HEK293 (cell line): Measurements from ENCODE around the gene VWDE.
"Not testable (repeated sequence)": the region's sequence is repeated elsewhere in the genome, so short reads cannot be mapped to it uniquely, and the experiment has no call there.

Experiments
- CTCF ChIA-PET: fragments of 350-600 bp; formaldehyde crosslinking; extraction: SDS; loops from one replicate; lab custom pipeline; 2021; ENCODE audit warnings: antibody characterized with exemption; lab: Yijun Ruan, JAX
- POLR2A ChIA-PET: fragments of 300-600 bp; formaldehyde crosslinking; extraction: SDS; loops from one replicate; lab custom pipeline; 2020; ENCODE audit warnings: antibody characterized with exemption, inconsistent platforms; lab: Yijun Ruan, JAX
- H3K27ac ChIP-seq: fragments of 200-500 bp; sonication (Bioruptor generic); 2 replicates; pipeline ENCODE4 v1.5.1; 2014; ENCODE audit warnings: low read depth, low read length, control low read depth, inconsistent platforms; ENCODE audit errors: extremely low read depth
- H3K36me3 ChIP-seq, 2 experiments: fragments of 200-500 bp in 1 of 2; sonication (Bioruptor generic) in 1 of 2; 1 replicate in 1 of 2; 2 replicates in 1 of 2; pipeline ENCODE4 v1.5.1; 2014 to 2017; ENCODE audit warnings: inconsistent platforms in 2 of 2, low read length in 2 of 2; ENCODE audit not compliant: control insufficient read depth in 2 of 2, insufficient read depth in 1 of 2
- H3K4me1 ChIP-seq: fragments of 200-500 bp; sonication (Bioruptor generic); 2 replicates; pipeline ENCODE4 v1.5.1; 2014; ENCODE audit warnings: mild to moderate bottlenecking, low read length, inconsistent platforms; ENCODE audit not compliant: control insufficient read depth, insufficient read depth
- H3K4me3 ChIP-seq: 2 replicates; pipeline ENCODE4 v1.5.1; 2011; ENCODE audit warnings: low read depth, mild to moderate bottlenecking, control low read depth, low read length, moderate library complexity
- H3K9me3 ChIP-seq: fragments of 200-500 bp; sonication (Bioruptor generic); 2 replicates; pipeline ENCODE4 v1.5.1; 2014; ENCODE audit warnings: low read depth, low read length, inconsistent platforms; ENCODE audit not compliant: control insufficient read depth, insufficient read depth
- EGR2 ChIP-seq: fragments of 450-650 bp; formaldehyde crosslinking; IDR thresholded peaks from 2 replicates; pipeline ENCODE4 v1.5.1; 2016; ENCODE audit warnings: low read depth, missing biosample characterization, missing genetic modification characterization
- GLIS1 ChIP-seq: fragments of 450-650 bp; formaldehyde crosslinking; IDR thresholded peaks from 2 replicates; pipeline ENCODE4 v1.5.1; 2016; ENCODE audit warnings: missing biosample characterization, missing genetic modification characterization
- GLIS2 ChIP-seq: fragments of 450-650 bp; formaldehyde crosslinking; IDR thresholded peaks from 2 replicates; pipeline ENCODE4 v1.5.1; 2016; ENCODE audit warnings: missing biosample characterization, missing genetic modification characterization
- KLF16 ChIP-seq: fragments of 450-650 bp; formaldehyde crosslinking; IDR thresholded peaks from 2 replicates; pipeline ENCODE4 v1.5.1; 2017; ENCODE audit warnings: missing biosample characterization, missing genetic modification characterization
- PRDM10 ChIP-seq: fragments of 450-650 bp; formaldehyde crosslinking; IDR thresholded peaks from 2 replicates; pipeline ENCODE4 v1.5.1; 2016; ENCODE audit warnings: missing biosample characterization, missing genetic modification characterization
- SP2 ChIP-seq: fragments of 450-650 bp; formaldehyde crosslinking; IDR thresholded peaks from 2 replicates; pipeline ENCODE4 v1.5.1; 2016; ENCODE audit warnings: missing biosample characterization, missing genetic modification characterization
- ZBTB20 ChIP-seq: fragments of 450-650 bp; formaldehyde crosslinking; IDR thresholded peaks from 2 replicates; pipeline ENCODE4 v1.5.1; 2016; ENCODE audit warnings: missing biosample characterization, missing genetic modification characterization
- ZBTB7A ChIP-seq: fragments of 450-650 bp; formaldehyde crosslinking; IDR thresholded peaks from 2 replicates; pipeline ENCODE4 v1.5.1; 2016; ENCODE audit warnings: low read depth, missing biosample characterization, missing genetic modification characterization
- ZNF398 ChIP-seq: fragments of 450-650 bp; formaldehyde crosslinking; IDR thresholded peaks from 2 replicates; pipeline ENCODE4 v1.5.1; 2017; ENCODE audit warnings: missing biosample characterization, missing genetic modification characterization
- ZNF692 ChIP-seq: fragments of 450-650 bp; formaldehyde crosslinking; IDR thresholded peaks from 2 replicates; pipeline ENCODE4 v1.5.1; 2016; ENCODE audit warnings: missing biosample characterization, missing genetic modification characterization
- ZSCAN30 ChIP-seq: fragments of 450-650 bp; IDR thresholded peaks from 2 replicates; pipeline ENCODE4 v1.5.1; 2018; ENCODE audit warnings: missing biosample characterization, mild to moderate bottlenecking, missing genetic modification characterization, moderate library complexity
- TF ChIP-seq, protein P1 (sequence below): sonication (generic); formaldehyde crosslinking; IDR thresholded peaks from 2 replicates; pipeline ENCODE4 v1.8.1; 2022; ENCODE audit warnings: mild to moderate bottlenecking, moderate library complexity, missing genetic modification reagents
- TF ChIP-seq, protein P2 (sequence below): fragments of 450-650 bp; formaldehyde crosslinking; IDR thresholded peaks from 2 replicates; pipeline ENCODE4 v1.5.1; 2016; ENCODE audit warnings: missing biosample characterization, missing genetic modification characterization
- TF ChIP-seq, protein P3 (sequence below): fragments of 450-650 bp; formaldehyde crosslinking; IDR thresholded peaks from 2 replicates; pipeline ENCODE4 v1.5.1; 2016; ENCODE audit warnings: missing biosample characterization, missing genetic modification characterization
- TF ChIP-seq, protein P4 (sequence below): fragments of 450-650 bp; formaldehyde crosslinking; conservative IDR thresholded peaks from 2 replicates; pipeline ENCODE4 v1.5.1; 2016; ENCODE audit warnings: low read depth, missing biosample characterization, missing genetic modification characterization

Gene VWDE

DNA sequence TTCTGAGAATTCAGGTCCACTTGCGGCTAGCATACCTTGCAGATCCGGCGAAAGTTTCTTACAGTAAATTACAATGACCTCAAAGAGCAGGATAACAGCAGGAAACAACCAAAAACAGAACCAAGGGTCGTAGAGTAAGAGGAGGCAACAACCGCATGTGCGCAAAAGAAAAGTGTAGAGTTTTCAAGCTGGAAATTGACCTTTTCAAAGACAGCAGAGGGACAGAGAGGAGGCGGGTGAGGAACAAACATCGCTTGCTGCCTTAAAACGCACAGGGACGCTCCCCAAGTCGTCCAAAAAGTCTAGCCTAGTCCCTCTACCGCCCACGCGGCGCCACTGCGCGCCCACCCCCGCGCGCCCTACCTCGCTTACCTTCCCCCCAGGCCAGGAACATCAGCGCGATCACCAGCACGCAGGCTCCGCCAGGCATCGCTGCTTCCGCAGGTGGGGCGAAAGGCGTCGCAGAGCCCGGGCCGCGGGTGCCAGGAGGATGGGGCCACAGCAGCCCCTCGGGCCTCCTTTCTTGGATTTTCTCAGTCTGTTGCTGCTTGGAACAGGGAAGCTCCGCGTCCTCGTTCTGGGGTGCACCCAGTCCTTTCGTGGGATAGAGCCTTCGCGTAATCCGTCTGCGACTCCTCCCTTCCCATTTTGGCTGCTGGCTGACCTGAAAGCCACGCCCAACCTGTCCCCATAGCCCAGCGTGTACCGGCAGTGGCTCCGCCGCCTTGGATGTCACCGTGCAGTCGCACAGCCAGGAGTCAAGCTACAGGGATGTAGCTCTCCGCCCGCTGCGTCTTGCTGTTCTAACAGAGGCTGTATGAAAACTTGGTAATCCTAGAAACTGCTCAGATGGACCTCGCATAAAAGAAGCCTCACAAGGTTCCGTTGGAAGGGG, at the start of gene VWDE (continued):
- TF ChIP-seq ZNF398 (tag by site-specific recombination): peak; percentile 52; the same call in 1 of the 2 replicates
- peak; percentile 54 for TF ChIP-seq PRDM10 (tag by site-specific recombination)
- TF ChIP-seq, protein P1, sequence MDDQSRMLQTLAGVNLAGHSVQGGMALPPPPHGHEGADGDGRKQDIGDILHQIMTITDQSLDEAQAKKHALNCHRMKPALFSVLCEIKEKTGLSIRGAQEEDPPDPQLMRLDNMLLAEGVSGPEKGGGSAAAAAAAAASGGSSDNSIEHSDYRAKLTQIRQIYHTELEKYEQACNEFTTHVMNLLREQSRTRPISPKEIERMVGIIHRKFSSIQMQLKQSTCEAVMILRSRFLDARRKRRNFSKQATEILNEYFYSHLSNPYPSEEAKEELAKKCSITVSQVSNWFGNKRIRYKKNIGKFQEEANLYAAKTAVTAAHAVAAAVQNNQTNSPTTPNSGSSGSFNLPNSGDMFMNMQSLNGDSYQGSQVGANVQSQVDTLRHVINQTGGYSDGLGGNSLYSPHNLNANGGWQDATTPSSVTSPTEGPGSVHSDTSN (CRISPR knock-in tag): 0 out of 2 replicates have a peak, but pooled peaks have one; percentile 32
- TF ChIP-seq KLF16 (tag by site-specific recombination): 0 out of 2 replicates have a peak, but pooled peaks have one; percentile 26
- TF ChIP-seq, protein P2, sequence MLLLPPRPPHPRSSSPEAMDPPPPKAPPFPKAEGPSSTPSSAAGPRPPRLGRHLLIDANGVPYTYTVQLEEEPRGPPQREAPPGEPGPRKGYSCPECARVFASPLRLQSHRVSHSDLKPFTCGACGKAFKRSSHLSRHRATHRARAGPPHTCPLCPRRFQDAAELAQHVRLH (tag by site-specific recombination): peak; percentile 53; the same call in 1 of the 2 replicates
- peak; percentile 38 for TF ChIP-seq SP2
- TF ChIP-seq GLIS1 (tag by site-specific recombination): no peak; the same call in 1 of the 2 replicates
- TF ChIP-seq ZBTB20 (tag by site-specific recombination): peak; percentile 91
- peak; percentile 70; the same call in 1 of the 2 replicates for TF ChIP-seq GLIS2 (tag by site-specific recombination)
- peak; percentile 84 for TF ChIP-seq EGR2
- TF ChIP-seq, protein P3, sequence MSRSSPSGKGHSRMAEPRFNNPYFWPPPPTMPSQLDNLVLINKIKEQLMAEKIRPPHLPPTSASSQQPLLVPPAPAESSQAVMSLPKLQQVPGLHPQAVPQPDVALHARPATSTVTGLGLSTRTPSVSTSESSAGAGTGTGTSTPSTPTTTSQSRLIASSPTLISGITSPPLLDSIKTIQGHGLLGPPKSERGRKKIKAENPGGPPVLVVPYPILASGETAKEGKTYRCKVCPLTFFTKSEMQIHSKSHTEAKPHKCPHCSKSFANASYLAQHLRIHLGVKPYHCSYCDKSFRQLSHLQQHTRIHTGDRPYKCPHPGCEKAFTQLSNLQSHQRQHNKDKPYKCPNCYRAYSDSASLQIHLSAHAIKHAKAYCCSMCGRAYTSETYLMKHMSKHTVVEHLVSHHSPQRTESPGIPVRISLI: no peak
- TF ChIP-seq ZSCAN30: 0 out of 2 replicates have a peak, but pooled peaks have one; percentile 42
- TF ChIP-seq ZBTB7A: no peak
- TF ChIP-seq, protein P4, sequence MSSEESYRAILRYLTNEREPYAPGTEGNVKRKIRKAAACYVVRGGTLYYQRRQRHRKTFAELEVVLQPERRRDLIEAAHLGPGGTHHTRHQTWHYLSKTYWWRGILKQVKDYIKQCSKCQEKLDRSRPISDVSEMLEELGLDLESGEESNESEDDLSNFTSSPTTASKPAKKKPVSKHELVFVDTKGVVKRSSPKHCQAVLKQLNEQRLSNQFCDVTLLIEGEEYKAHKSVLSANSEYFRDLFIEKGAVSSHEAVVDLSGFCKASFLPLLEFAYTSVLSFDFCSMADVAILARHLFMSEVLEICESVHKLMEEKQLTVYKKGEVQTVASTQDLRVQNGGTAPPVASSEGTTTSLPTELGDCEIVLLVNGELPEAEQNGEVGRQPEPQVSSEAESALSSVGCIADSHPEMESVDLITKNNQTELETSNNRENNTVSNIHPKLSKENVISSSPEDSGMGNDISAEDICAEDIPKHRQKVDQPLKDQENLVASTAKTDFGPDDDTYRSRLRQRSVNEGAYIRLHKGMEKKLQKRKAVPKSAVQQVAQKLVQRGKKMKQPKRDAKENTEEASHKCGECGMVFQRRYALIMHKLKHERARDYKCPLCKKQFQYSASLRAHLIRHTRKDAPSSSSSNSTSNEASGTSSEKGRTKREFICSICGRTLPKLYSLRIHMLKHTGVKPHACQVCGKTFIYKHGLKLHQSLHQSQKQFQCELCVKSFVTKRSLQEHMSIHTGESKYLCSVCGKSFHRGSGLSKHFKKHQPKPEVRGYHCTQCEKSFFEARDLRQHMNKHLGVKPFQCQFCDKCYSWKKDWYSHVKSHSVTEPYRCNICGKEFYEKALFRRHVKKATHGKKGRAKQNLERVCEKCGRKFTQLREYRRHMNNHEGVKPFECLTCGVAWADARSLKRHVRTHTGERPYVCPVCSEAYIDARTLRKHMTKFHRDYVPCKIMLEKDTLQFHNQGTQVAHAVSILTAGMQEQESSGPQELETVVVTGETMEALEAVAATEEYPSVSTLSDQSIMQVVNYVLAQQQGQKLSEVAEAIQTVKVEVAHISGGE (tag by site-specific recombination): peak; percentile 61
- TF ChIP-seq ZNF692 (tag by site-specific recombination): 0 out of 2 replicates have a peak, but pooled peaks have one; percentile 12

DNA sequence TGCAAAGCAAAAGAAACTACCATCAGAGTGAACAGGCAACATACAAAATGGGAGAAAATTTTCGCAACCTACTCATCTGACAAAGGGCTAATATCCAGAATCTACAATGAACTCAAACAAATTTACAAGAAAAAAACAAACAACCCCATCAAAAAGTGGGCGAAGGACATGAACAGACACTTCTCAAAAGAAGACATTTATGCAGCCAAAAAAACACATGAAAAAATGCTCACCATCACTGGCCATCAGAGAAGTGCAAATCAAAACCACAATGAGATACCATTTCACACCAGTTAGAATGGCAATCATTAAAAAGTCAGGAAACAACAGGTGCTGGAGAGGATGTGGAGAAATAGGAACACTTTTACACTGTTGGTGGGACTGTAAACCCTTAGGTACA, 49.5 kb upstream of the VWDE start:
- H3K36me3 ChIP-seq, H3K9me3 ChIP-seq, H3K27ac ChIP-seq, H3K4me1 ChIP-seq, POLR2A ChIA-PET, H3K4me3 ChIP-seq, CTCF ChIA-PET: not testable (repeated sequence)
